NCI-H524 (cell line): ENCODE results near the gene HOXA2.

ENCODE experiments used
- DNase-seq, 2 experiments: peaks; one replicate each; lab custom pipeline; 2025; lab: John Stamatoyannopoulos, UW

HOXA2 gene

GRCh38 chr7:27111751-27112277, 9.3 kb upstream of the HOXA2 start:
- no peak for DNase-seq

- no peak for DNase-seq
These were observed 8.7 kb upstream of the HOXA2 start for GRCh38 chr7:27111042-27111750.

DNA sequence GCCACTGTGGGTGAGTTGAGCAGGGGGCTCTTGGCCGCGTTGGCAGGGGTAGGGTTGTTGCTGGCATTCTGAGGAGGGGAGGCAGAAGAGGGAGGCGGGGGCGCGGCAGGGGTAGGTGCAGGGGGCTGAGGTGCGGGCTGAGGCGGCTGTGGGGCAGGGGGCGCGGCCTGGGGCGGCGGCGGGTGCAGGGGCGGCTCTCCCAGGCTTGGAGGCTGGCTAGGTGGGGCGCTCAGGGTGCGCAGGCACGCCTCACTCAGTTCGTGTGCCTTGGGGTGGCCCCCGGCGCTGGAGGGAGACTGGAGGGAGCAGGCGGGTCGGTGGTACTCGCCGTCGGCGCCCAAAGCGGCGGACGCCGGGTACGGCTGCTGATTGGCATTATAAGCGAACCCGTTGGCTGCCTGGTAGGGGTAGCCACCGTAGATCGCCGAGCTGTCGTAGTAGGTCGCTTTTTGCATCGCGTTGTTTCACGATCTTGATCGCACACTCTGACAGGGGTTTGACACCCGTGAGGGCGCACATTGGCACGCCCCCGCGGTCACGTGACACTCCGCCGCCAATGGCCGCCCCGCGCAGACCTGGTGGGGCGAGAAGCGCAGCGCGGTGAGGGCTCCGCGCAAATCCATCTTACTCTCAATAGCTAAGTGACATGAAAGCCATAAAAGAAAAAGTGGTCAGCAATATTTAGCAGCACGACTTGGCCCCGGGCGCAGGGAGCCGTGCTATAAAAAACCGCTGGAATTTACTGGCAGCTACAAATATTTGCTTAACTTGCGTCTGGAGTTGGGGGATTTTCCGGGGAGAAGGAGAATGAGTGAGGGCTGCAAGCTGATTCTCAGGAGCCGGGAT, 7.9 kb upstream of the HOXA2 start:
- DNase-seq = no peak

DNA sequence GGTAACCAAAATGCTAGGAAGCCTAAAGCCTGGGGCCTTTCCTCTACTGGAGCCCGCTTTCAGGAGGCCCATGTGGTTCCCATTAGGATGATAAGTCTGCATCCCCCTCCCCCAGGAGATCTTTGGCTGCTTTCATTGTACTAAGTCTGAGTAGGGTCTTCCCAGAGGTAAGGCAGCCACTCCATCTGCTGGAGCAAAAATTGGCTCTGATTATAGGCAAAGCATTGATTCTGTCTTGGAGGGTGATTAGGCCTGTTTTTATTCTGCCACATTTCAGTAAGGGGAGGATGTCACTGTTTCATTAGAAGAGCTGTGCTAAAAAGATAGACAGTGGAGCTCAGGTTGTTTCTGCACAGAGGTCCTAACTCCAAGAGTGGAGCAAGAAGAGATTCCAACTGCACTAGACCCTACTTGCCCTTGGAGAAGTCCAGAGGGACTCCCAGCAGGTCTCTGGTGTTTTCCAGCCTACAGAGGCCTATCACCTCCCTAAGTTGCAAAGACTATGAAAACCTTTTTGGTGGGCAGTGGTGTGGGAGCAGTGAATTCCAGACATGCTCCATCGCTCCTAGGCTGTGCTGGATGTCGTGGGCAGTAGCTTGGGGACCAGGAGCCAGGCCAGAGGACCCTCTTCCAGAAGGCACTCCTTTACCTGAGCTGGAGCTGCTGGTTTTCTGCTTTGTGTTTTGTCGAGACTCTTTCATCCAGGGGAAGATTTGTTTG, 7.1 kb upstream of the HOXA2 start:
- no peak for DNase-seq

DNA sequence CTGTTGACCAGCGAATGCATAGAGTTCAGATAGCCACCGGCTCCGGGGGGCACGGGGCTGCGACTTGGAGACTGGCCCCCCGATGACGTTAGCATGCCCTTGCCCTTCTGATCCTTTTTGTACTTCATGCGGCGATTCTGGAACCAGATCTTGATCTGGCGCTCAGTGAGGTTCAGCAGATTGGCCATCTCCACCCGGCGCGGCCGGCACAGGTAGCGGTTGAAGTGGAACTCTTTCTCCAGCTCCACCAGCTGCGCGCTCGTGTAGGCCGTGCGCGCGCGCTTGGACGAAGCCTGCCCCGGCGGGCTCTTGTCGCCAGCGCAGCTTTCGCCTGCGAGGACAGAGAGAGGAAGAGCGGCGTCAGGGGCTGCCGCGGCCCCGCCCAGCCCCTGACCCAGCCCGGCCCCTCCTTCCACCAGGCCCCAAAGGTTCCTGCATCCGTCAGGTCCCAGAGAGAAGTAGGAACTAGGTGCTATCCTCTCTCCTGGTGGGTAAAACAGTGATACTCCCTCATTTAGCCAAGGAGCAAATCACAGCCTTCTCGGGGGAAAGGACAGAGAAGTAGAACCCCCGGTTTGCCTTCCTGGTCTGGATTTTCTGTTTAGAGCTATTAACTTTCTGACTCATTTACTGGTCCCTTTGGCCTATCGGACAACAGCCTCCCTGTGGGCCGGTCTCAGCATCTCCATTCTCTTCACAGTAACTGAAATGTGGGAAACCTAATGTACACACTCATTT, 6.1 kb upstream of the HOXA2 start:
- DNase-seq = no peak

GRCh38 chr7:27107391-27108381, 5.2 kb upstream of the HOXA2 start:
- DNase-seq = no peak

DNA sequence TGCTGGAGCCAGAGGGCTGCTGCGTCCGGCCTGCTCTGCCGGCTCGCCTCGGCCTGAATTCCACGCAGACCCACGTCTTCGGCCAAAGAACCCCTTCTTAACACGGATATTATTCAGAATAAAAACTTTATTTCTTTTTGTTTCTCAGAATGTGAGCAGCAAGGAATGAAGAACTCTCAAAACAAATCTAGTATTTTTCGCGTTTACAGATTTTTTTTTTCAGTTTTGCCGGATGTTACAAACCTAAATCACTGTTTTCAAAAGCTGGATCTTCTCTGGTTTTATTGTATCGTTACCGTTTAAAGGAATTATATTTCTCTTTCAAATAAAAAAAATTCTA, 4.4 kb upstream of the HOXA2 start:
- DNase-seq = no peak

DNA sequence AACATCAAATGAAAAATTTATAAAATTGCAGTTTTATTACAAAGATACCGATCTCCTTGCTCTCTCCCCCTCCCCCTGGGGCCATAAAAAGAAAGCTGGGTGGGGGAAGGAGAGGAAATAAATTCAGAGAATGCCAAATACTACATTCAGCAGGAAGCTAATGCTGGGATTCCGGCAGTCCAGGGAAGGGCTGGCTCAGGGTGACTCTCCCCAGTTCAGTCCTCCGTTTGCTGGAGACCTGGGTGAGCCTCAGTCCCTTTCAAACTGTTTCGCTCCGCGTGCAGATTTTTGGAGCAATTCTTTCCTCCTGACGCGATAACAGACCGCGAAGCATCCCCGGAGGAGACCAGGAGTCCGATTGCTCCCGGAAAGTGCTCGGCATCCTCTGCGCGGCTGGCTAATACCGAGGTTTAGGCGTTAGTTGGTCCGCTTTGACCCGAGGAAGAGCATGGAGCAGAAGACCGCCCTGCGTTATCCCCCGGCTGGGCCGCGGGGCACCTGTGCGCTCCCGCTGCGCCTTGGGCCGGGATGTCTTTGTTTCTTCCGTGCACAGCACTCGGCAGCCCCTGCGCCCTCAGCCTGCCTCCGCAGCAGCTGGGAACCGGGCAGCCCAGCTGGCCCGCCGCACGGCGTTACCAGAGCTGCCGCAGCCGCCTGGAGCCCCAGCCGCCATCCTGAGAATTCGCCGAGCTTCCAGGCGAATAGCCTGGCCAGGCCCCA, 3.9 kb upstream of the HOXA2 start:
- peak; percentile 13 to 36 for DNase-seq

DNA sequence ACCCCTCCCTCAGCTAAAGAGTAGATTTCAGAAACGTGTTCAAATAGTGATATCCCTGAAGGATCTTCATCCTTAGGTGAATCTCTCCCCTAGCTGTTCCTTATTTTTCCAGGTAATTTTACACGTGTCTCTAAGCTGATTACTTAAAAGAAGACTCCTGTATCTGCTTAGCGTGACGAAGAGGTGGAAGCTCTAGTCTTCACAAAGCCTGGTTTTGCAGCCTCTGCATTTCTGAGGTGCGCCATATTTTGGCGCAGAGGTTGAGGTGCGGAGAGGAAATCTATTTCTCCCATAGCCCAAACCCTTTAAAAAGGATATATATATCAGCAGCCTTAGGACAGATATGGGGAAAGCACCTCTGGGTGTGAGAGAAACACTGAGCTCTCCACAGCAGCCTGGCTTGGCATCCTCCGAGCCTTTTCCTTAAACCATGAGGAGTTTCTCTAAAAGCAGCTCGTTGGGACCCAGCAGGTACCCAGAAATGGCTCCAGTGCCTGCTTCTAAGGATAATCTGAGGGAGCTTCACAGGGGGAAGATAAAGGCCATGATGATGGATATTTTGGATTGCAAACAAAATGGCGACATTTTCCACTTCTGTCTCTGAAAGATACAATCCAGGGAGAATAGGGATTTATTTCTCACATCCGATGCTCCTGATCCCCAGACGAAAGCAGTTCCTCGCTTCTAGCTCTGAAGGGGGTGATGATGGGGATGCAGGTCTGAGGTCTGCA, 3.0 kb upstream of the HOXA2 start:
- no peak for DNase-seq

DNA sequence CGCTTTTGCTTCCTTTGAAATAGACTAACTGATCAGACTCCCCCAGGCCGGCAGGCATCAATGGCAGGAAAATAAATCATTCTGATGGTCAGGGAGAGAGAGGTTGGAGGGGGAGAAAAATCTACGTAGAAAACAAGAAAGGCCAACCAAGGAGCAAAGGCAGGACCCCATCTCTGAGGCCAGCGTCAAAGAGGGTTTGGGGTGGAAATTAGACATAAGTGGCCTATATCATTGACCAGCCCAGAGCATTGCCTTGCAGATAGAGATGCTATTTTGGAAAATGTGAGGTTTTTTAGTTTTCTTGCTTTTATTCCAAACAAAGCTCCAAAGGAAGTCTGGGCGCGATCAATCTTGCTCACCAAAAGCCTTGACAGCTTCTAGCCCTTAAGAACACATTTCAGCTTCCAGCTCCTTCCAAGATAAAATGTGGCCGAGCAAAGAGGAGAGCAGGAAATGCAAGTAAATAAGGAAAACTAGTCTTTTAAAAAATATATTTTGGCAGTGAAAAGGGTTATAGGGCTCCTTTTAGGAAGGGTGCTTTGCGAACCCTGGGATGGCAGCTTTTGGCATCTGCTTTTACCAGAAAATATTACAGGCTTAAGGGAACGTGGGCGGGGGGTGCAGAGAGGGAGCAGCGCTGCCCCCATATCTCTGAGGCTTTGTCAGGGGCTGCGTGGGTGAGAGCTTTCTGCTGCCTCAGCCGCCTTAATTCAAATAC, 2.0 kb upstream of the HOXA2 start:
- no peak for DNase-seq

- no peak for DNase-seq
These were observed 1.2 kb upstream of the HOXA2 start for GRCh38 chr7:27103489-27104226.

DNA sequence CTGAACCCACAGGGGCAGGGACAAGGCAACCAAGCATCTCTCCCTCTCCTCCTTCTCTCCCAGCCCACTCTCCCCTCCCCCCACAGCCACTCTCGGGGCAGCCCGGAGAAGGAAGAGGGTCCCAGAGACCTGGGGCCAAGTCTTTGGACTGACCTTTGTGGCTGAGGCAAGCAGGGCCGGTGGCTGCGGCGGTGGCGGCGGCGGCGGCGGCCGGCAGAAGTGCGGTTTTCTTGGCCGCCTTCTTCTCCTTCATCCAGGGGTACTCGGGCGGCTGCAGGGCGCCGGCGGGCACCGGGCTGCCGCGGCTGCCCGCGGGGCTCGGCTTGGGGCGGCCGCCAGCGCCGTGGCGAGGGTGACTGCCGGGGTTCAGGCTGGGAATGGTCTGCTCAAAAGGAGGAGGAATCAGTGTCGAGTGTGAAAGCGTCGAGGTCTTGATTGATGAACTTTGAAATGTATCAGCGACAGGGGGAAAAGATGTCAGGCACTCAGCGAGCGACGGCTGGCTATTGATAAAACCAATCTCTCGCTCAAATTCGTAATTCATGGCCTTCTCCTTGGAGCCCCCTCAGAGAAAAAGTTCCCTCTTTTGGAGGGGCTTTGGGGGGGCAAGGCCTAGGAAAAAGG, 414 bp downstream of the HOXA2 start:
- DNase-seq = no peak

DNA sequence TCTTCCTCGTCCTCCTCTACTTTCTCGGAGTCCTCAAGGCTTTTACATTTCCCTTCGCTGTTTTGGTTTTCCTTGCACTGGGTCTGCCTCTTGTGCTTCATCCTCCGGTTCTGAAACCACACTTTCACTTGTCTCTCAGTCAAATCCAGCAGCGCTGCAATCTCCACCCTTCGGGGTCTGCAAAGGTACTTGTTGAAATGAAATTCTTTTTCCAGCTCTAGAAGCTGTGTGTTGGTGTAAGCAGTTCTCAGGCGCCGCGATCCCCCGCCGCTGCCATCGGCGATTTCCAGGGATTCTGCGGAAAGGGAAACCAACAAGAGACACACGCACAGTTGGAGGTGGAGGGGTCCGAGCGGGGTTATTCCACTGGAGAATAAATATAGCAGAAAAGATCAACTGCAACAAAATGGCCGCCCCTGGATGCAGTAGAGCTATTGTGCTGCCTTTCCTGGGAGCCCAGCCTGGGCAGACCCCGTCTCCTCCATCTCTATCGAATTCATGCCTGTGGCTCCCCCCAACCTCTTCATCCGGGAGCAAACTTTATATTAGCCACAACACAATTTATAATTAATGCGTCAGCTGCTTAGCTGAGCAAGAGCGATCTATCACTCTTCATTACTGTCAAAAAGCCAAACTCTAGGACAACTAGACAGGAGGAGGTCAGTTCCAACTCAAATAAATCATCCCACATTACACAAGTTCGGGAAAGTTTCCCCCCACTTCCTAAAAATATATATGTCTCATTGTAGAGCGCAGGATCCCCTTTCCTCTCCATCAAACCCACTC, 1.1 kb downstream of the HOXA2 start:
- no peak for DNase-seq

GRCh38 chr7:27100694-27101170, 1.8 kb downstream of the HOXA2 start:
- no peak for DNase-seq

GRCh38 chr7:27099453-27100370, 2.8 kb downstream of the HOXA2 start:
- no peak for DNase-seq
